PFSK-1 (cell line): ENCODE results near the gene CCDC167.

Source experiments
- FOXP2 ChIP-seq: optimal IDR thresholded peaks from 2 replicates; pipeline ENCODE3; 2011; ENCODE audit warnings: borderline replicate concordance, control low read depth, inconsistent platforms; ENCODE audit not compliant: insufficient read depth; ENCODE audit errors: extremely low read length, extremely low read depth
- POLR2AphosphoS5 ChIP-seq: IDR thresholded peaks from 2 replicates; pipeline ENCODE4 v1.6.1; 2012; ENCODE audit warnings: low read depth, mild to moderate bottlenecking, control low read depth, low read length, moderate library complexity
- SIN3A ChIP-seq: IDR thresholded peaks from 2 replicates; pipeline ENCODE4 v1.6.1; 2012; ENCODE audit warnings: mild to moderate bottlenecking, low read length, moderate library complexity, borderline replicate concordance; ENCODE audit not compliant: insufficient read depth
- TAF1 ChIP-seq: IDR thresholded peaks from 2 replicates; pipeline ENCODE4 v1.6.1; 2012; ENCODE audit warnings: low read length, control low read depth, borderline replicate concordance; ENCODE audit not compliant: insufficient read depth
- TF ChIP-seq, protein P1 (sequence below), 2 experiments: IDR thresholded peaks; 2 replicates each; pipeline versions ENCODE4 v1.6.1 to v1.8.0; 2011 to 2012; ENCODE audit warnings: low read depth in 2 of 2, low read length in 2 of 2, control low read depth in 1 of 2, inconsistent platforms in 1 of 2, mild to moderate bottlenecking in 1 of 2, moderate library complexity in 1 of 2; ENCODE audit not compliant: insufficient read depth in 1 of 2

CCDC167 gene

DNA sequence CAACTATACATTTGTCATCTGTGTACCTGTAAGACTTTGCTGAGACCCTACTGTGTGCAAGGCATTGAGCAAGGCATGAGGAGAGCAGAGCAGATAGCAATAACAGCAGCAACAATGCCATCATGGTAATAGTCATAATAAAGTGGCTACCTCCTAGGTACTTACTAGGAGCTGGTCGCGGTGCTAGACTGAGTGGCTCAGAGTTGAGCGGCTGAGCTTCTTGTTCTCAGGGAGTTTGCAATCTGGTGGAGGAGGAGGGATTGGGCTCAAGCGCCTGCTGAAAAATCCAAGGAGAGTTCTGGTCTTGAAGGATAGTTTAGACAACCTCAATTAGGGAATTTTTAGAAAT, 25.3 kb upstream of the CCDC167 start:
- TF ChIP-seq POLR2AphosphoS5 (no peak), SIN3A (no peak), TAF1 (no peak), FOXP2 (no peak)
- TF ChIP-seq, protein P1, sequence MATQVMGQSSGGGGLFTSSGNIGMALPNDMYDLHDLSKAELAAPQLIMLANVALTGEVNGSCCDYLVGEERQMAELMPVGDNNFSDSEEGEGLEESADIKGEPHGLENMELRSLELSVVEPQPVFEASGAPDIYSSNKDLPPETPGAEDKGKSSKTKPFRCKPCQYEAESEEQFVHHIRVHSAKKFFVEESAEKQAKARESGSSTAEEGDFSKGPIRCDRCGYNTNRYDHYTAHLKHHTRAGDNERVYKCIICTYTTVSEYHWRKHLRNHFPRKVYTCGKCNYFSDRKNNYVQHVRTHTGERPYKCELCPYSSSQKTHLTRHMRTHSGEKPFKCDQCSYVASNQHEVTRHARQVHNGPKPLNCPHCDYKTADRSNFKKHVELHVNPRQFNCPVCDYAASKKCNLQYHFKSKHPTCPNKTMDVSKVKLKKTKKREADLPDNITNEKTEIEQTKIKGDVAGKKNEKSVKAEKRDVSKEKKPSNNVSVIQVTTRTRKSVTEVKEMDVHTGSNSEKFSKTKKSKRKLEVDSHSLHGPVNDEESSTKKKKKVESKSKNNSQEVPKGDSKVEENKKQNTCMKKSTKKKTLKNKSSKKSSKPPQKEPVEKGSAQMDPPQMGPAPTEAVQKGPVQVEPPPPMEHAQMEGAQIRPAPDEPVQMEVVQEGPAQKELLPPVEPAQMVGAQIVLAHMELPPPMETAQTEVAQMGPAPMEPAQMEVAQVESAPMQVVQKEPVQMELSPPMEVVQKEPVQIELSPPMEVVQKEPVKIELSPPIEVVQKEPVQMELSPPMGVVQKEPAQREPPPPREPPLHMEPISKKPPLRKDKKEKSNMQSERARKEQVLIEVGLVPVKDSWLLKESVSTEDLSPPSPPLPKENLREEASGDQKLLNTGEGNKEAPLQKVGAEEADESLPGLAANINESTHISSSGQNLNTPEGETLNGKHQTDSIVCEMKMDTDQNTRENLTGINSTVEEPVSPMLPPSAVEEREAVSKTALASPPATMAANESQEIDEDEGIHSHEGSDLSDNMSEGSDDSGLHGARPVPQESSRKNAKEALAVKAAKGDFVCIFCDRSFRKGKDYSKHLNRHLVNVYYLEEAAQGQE (IDR thresholded peaks at IDR 0.05; ENCODE audit: insufficient read depth in 1 of 2, low read depth in 2 of 2, low read length in 2 of 2), result 0 out of 4 replicates have a peak, but pooled peaks of 1 of the 2 experiments have one; percentile 14

DNA sequence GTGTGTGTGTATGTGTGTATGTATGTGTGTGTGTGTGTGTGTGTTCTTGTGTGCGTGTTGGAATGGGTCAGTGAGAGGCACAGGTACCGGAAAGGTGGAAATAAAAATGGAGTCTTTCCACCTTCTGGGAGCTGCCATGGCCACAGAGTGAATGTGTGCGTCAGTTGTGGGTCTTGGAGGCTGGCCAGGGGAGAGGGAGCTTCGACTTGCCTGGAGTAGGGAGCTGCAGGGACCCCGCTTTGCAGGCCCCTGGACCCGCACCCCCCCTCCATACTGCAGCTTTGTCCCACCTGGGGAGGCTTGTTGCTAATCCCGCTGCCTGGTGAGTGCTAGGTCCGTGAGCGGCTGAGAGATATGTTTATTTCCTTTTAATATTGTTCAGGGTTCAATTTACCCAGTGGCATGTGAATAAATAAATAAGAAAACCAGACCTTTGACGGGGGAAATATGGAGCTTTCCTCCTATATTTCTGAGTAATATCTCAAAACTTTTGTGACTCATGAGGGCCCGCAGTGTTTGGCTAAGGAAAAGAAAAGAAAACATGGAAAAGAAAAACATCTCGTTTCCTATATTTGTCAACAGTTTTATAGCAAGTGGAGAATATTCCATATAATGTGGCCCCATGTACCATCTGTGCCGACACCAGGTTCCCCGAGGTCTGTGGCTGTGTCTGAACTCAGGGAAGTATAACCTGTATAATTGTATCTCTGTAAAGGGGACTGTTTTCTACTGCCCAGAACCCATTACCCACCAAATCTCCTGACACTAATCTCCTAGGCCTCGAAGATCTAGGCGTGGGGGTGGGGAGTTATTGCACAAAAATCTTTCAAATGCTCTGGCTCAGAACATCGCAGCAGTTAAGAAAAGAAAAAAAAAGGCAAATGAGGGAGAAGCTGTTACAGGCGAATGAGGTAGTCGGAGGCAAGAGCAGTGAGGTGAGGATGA, 24.6 kb upstream of the CCDC167 start:
- no peak for TF ChIP-seq SIN3A
- no peak for TF ChIP-seq FOXP2
- TF ChIP-seq TAF1, result no peak
- TF ChIP-seq POLR2AphosphoS5, result no peak
- TF ChIP-seq, protein P1 (IDR thresholded peaks at IDR 0.05; ENCODE audit: insufficient read depth in 1 of 2, low read depth in 2 of 2, low read length in 2 of 2), result no peak

DNA sequence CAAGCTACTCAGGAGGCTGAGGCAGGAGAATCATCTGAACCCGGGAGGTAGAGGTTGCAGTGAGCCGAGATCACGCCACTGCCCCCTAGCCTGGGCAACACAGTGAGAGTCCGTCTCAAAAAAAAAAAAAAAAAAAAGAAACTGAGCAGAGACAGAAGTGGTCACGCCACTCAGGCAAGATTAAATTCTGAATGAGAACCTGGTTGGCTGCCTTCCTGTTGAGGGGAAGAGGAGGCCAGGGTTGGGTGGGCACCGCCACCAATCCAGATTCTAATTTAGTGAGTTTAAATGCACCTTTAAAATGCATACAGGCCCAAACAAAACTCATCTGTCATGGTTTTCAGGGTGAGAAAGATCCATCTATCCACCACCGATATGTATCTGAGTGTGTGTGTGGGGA, 23.7 kb upstream of the CCDC167 start:
- TF ChIP-seq FOXP2 (no peak), POLR2AphosphoS5 (no peak), SIN3A (no peak), TAF1 (no peak)
- TF ChIP-seq, protein P1 (IDR thresholded peaks at IDR 0.05; ENCODE audit: insufficient read depth in 1 of 2, low read depth in 2 of 2, low read length in 2 of 2), result no peak

DNA sequence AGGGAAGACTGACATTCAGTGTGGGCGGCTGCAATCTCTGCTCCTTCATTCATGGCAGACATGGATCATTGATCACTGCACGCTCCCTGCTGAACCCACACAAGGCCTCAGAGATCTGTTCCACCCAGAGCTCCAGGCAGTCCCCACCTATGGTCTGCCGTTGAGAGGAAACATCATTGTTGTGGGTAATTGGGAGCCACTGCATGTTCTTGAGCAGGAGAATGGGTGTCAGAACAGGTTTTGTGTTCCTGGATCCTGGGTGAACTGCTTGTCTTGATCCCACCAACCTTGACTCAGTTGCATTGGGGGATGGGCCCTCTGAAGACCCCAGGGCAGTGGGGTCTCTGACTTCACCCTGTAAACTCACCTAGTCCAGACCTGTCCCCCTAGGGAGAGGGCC, 23.1 kb upstream of the CCDC167 start:
- TF ChIP-seq, protein P1 (IDR thresholded peaks at IDR 0.05; ENCODE audit: insufficient read depth in 1 of 2, low read depth in 2 of 2, low read length in 2 of 2), result no peak
- TF ChIP-seq FOXP2 (no peak), SIN3A (no peak), POLR2AphosphoS5 (no peak), TAF1 (no peak)
